ENCODE data around the gene ERC1.

The ERC1 gene

DNA sequence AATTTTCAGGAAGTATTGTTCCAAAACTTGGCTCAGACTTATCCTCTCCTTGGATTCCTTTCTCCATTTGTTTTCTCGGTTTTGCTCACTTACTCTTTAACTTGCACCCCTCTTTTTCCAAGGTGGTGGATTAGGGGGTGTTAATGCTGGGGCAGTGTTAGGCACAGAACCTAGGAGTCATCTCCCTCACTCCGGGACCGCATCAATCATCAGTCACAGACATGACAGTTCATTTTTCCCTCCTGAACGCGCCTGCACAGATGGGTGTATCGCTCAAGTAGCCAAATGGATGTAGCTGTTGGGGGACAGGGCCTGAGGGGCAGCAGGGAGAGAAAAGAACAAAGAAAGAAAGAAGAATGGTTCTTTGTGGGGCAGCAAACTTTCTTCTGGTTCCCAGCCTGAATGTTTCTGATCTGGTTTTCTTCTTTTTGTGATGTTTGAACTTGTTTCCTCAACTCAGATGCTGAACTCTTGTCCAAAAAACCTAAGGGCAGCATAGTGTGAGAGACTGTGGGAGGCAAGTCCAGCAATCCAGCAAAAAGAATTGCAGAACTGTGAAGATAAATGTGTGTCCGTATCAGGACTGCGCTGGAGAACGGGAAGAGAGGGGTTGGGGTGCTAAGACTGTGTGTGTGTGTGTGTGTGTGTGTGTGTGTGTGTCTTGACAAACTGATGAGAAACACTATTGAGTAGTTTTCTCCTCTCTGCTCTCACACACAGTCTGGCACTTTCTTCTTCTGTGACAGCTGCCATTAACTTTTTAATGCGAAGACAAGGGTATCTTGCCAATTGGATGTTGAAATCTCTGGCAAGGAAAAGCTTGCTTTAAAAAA lies 472.3 kb downstream of the ERC1 start:
- DNase-seq = no peak

DNA sequence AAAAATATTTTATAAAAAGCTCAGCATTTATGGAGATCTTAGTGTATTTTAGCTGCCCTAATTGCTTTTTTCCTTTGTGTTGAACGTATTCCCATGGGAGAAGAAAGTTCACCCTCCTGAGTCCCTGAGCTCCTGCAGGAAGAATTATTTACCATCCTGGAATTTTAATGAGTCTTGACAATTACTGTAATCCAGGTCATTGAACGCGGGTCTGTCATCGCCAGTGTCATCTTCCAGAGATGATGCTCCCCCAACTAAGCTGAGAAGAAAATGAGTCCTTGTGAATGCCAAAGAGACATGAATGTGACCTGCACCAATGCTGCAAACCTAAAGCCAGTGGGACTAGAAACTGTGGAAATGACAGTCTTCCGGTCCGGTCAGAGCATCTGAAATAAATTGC lies 473.9 kb downstream of the ERC1 start:
- no peak for DNase-seq

DNA sequence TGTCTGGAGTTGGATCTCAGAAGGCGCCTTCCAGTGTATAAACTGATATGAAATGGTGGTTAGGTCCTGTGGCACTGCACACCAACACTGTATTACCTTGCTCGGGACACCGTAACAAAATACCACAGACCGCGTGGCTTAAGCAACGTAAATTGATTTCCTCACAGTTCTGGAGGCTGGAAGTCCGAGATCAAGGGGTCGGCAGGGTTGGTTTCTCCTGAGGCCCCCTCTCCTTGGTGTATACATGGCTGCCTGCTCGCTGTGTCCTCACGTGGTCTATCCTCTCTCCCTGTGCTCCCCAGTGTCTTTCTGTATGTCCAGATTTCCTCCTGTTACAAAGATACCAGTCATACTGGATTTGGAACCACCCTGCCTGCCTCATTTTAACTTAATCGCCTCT lies 475.0 kb downstream of the ERC1 start:
- DNase-seq = no peak

DNA sequence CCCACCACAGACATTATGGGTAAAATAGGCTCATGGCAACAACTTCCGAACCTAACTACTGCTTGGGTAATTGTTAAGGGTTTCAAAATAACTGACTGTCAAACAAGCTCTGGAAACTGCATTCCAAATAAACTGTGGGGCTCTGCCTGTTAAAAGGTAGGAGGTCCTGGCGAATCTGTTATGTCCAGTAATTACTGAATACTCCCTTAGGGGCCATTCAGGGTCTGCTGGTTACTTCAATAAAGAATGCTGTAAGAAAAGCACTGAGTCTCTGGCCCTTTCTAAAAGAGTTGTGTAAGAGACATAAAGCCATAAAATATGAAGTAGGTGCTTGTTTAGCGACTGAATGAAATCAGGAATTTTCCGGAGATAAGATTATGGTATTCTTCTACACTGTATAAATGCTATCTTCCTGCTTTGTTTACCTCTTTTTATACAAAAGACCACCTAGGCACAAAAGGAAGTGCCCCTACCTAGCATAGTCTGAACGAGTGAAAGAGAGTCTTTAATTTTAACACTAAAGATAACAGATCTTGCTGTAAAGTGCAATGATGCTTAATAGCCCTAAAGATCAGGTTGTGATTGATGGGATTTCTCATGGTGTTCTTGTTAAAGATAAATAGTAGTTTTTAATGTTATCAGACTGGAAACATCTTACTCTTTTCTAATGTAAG lies 475.6 kb downstream of the ERC1 start:
- DNase-seq = no peak

DNA sequence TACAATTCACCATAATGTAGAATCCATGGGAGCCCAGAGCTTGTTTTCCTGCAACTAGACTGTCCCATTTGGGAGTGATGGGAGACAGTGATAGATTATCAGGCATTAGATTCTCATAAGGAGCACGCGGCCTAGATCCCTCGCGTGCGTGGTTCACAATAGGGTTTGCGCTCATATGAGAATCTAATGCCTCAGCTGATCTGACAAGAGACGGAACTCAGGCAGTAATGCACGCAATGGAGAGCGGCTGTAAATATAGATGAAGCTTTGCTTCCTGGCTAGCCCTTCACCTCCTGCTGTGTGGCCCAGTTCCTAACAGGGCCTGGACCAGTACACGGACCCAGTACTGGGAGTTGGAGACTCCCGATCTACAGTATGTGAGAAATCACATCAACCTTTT lies 476.7 kb downstream of the ERC1 start:
- DNase-seq = no peak

DNA sequence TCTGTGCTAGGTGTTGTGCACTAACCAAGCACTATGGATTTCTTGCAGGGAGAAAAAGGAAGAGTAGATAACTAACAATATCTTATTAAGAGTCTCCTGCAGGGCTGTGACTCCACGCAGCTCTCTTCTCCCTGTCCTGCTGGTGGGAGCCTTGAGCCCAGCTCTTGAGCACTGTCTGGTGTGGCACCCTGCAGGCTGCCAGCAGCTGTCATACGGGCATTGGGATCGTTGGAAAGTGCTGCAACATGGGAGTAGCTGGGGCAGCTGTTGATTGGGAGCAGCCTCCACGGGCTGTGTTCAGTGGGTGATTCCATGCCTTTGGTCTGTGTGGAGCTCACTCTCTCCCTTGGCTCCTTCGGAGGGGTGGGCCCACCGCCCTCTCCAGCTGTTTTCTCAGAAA lies 478.0 kb downstream of the ERC1 start:
- no peak for DNase-seq

DNA sequence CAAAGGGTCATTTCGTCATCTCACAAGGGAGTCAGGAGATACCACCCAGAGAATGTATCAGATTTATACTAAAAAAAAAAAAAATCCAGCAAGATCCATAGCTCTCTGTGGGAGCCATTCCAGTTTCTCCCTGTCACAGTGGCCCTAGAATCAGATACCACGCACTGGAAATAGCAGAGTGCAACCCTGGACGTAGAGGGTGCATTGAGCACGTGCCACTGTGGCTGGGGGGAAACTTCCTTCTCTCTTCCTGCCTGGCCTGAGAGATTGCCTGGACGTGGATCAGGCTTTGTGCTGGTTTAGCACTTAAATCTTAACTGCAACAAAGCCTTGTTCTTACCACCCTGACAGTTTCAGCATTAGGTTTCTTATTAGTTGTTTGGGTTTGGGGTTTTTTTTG lies 479.0 kb downstream of the ERC1 start:
- DNase-seq = no peak

DNA sequence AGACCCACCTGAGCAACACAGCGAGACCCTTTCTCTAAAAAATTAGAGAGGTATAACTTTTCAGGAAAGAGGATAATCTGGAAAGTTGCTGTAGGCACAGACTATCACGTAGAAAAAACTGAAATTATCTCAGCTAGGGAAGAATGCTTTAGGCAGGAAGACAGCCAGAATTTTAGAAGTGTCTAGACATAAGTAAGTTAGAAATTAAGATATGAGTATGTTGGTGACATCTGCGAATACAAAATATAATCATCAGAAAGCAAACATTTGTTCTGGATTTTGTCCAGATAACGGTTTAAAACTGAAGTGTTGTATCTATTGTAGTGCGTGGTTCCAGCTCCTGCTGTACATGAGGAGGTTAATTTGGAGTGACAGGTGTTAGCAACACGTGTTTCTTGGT lies 480.2 kb downstream of the ERC1 start:
- DNase-seq = peak; percentile 78

DNA sequence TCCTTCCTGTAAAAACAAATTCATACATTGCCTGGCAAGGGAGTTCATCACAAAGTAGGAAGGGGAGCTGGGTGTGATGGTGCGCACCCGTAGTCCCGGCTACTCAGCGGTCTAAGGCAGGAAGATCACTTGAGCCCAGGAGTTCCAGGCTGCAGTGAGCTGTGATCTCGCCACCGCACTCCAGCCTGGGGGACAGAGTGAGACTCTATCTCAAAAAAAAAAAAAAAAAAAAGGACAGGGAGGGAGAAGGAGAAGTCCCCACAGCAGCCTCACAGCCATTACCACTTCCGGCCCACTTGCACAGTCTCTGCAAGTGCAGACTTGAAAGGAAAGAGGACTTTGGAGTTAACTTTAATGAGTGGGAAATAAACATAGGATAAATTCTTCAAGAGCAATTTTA lies 482.4 kb downstream of the ERC1 start:
- peak; percentile 42 for DNase-seq

DNA sequence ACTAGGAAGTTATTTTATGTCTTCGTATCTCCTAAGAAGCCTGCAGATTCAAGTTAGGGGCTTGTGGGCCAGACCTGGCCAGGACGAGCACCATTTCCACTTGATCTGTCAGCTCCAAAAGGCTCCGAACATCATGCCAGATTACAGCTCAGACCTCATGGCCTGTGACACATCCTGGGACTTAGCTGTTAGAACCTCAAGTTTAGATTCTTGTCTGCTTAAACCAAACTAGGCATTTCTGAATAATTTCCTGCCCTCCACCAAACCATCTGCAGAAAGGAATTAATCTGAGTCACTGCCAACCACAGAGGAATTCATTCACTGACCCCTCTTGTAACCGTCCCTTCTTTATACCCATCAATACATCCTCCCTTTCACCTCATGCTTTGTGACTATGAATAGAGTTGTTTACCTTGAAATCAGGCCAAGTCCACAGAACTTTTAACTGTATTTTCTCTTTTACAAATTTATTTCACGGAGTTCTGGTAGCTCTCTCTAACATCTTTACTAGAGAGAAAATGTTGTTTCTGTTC lies 483.1 kb downstream of the ERC1 start:
- peak; percentile 99 for DNase-seq

DNA sequence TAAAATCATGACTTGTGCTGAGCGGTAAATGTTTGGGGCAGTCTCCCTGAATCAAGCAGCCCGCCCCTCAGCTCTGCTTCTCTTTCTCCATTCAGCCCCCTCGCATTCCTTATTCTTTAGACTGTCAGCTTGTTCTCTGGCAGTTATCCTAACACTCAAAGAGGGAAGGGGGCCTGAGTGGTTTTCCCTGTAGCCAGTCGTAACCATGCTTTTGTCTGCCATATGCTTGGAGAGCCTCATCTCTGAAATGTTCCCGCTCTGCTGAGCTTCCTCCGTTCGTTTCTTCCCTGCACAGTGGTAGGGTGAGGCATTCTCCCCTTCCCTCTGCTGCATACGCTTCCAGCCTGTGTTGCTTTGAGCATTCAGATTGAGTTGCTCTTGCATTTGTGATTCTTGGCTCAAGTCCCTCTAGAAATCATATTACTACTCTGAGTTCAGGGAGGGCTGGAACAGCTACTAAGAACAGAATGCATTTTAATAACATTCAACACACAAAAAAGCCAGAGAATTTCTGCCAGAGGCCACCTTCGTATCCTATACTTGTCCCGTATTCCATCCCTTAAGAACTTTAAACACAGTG lies 483.6 kb downstream of the ERC1 start:
- peak; percentile 99 for DNase-seq

DNA sequence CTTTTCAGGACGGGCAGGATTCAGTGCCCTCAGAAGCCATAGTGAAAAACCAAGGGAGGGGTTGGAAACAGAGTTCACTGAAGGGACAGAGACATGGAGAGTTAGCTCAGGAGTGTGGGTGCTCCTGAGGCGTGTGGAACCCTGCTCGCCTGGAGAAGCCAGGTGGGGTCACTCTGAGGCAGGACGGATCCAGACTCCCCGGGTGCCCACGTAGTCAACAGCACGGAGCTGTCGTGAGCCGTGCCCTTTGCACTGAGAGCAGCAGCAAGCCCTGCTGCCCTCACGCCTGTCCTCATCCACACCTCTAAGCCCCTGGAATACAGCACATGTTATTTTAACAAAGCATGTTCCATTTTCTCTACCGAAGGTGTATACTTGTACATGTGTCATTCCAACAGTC lies 488.6 kb downstream of the ERC1 start:
- DNase-seq = no peak

DNA sequence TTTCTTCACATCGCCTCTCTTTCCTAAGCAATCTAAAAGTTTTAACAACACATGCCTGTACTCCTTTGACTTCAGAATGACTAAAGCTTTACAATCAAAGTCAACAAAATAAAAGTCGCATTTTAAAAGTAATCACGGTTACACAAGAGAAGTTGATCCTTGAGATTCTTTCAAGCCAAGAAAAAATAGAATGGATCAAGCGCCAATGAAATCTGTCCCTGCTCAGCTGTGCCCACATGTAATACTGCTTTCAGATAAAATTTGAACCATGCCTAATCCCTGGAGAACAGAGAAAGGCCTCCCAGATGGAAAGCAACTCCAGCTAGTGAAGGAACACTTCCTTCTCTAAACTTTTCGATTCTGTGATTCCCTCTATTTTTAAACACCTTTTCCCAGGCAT lies 490.3 kb downstream of the ERC1 start:
- no peak for DNase-seq

DNA sequence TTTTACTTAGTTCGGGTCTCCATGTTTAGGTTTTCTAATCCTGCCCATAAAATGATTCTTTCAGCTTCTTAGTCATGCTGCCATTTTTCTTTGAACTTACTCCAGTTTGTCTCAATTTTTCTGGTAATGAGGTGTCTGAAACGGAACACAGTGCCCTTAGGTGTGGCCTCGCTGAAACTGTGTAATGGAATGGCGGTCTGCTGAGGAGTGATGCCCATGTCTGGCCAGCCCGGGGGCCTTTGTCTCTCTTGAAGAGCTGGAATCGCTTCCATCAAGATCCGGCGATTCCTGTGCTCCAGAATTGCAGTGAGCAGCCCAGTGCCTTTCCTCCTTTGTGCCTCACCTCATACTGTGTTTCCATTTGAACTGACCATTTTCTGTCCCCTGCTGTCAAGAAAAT lies 490.9 kb downstream of the ERC1 start:
- DNase-seq = no peak

DNA sequence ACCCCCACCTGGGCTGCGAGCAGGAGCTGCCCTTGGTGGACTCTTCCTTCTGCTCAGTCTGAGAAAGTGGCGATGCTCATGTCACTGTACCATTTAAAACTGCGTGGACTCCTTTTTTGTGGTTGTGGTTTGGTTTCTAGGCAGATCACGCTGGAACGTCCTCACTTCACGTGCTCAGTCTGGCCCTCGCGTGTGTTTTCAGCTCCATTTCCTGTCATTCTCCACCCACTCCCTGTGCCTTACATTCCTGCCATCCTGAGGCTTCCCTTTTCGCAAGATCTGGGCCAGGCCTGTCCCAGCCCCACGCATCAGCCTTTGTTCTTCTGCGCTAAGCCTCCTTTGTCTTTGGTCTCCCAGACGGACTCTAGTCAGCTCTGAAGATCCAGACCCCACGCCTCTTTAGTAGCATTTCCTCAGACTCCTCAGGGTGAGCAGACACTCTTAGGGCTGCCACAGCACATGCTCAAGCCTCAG lies 497.9 kb downstream of the ERC1 start:
- DNase-seq = peak; percentile 81

DNA sequence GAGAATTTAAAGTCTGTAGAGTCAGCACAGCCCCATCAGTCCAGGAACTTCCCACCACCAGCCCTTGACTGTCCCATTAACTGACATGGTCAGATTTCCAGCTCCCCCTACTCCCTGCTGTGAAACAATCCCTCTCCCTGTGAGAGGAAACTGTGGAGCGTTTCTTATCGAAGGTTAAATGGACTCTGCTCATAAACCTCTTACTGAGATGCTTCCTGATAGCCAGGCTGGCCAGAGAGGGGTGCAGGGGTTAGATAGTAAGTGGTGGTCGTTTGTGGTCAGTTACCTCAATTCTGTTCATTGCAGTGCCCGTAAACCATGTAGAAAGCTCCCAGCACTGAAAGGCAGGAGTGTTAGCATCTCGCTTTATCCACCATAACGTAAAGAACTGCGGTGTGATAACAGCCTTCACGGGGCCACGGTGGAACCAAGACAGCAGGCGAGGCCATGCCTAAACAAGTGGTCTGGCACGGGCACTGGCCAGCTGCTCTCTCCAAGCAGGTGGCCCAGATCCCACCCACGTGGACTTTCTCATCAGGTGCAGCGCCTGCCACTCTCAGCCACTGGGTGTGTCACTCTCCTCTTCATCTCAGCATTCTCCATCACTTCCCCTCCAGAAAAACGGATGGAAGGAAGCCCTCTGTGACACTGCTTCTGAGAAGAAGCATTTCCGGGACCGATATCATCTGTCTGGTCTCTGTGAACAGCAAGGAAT lies 501.1 kb downstream of the ERC1 start:
- DNase-seq = no peak

DNA sequence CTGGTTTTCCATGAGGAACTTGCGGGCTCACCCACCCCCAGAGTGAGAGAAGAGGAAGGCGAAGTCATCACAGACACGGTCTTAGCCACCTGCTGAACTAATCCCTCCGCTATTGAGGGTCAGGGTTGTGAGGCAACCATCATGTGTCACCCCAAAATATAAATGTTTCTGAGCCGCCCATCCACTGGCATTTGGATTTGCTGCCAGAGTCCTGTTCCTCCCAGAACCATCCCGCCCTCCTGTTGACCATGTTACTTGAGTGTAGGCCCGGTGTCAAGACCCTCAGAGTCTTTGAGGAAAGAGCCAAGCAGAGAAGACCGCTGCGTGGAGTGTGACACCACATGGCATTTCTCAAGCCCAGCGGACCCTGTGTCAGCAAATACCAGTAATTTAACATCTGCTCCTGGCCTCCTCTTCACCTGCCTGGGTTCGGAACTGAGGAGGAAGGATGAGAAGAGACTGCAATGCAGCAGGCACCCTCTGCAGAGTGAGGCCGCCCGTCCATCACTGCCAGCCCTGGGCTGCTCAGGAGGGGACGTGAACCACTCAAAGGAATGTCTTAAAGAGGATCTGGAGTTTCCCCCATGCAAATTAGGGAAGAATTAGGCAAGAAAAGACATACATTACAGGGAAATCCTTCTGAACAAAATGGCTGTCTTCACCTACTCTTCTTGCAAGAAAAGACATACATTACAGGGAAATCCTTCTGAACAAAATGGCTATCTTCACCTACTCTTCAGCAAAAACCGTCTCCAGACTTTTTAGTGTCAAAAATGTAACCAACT lies 502.9 kb downstream of the ERC1 start:
- DNase-seq = no peak

DNA sequence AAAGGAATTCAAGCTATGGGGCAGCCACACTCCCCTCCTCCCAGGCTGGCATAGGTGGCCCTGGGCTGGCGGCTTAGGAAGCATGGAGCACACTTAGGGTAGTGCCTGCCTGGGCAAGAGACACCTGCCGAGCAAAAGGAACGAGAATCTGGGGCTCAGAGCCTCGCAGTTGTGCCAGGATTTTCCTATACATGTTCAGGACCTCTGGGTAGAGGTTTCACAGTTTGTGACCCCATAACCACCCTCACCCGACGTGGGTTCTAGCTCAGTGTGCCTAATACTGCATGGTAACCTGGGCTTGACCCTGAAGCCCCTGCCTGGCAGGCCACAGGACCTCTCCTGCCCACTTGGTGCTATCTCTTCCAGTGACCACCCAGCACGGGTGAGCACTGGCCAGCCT lies 503.8 kb downstream of the ERC1 start:
- DNase-seq = no peak

DNA sequence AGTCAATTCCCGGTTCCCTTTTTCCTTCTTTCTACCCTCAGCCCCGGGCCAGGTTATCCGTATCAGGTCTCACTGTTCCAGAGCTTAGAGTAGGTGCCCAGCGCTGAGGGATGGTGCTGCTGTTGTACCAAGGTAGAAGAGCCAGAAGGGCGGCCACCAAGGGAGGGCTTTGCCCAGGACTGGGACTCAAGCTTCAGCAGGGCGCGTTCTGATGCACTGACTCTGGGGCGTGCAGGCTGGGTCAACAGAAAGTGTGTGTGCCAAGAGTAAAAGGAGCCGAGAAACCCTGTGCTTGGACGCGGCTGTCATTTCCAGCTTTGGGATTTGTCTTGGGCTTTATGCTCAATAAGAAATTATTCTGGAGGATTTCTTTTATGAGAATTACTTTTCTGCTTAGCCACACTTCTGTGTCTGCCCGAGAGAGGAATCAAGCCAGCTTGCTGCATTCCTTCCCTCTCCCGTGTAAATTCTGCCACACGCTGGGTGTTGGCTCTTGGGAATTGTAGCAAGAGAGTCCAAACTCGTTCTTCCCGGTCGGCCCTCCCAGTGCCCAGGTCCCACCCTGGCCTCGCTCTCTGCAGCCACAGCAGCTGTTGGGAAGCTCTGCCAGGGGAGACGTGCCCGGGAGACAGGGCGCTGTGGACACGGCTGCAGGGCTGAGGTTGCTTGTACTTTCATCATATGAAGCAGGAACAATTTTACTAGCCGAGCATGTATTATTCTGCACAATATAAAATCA lies 505.3 kb downstream of the ERC1 start:
- DNase-seq = peak; percentile 51

DNA sequence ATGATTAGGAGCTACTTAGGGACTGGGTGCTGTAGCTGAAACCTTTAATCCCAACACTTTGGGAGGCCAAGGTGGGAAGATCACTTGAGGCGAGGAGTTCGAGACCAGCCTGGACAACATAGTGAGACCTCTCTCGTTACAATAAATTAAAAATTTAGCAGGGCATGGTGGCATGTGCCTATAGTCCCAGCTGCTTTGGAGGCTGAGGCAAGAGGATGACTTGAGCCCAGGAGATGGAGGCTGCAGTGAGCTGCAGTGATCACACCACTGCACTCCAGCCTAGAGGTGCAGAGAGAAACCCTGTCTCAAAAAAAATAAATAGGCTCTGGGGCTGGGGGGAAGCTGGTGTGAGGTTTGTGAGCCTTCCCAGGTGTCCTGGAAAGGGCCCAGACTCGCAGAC lies 506.1 kb downstream of the ERC1 start:
- DNase-seq = no peak

DNA sequence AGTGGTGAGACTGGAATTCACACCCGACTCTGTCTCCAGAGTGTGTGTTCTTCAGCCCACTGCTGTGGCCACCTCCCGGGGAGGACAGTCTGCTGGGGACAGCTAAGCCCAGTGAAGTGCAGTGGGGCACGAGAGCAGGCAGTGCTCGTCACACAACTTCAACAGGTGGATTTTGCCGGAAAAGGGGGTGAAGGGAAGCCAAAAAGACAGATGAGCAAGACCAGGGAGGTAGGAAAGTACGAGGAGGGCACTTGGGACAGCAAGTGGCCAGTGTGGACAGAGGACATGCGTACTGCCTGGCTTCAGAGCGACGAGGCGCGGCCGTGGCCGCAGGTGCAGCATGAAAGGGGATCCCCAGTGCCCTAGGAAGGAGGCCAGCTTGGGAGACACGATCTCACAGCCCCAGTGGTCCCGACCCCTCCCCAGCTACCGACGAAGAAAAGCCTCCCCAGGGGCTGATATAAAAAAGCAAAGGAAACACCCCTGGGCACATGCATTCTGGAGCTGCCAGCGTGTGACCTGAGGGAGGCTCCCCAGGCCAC lies 507.2 kb downstream of the ERC1 start:
- no peak for DNase-seq

Measured in fibroblast of skin of back (primary cell).